HG02970 (cell line): ENCODE data around the gene CHIC1.
"Not testable (repeated sequence)": the region's sequence is repeated elsewhere in the genome, so short reads cannot be mapped to it uniquely, and the experiment has no call there.

Source experiments
- ATAC-seq: cut with Tn5 transposase; IDR thresholded peaks from one replicate; pipeline ENCODE4 v1.9.1; 2021; ENCODE audit warnings: mild to moderate bottlenecking, moderate library complexity, moderate number of reproducible peaks; ENCODE audit not compliant: unreplicated experiment, low FRiP score

Gene CHIC1

DNA sequence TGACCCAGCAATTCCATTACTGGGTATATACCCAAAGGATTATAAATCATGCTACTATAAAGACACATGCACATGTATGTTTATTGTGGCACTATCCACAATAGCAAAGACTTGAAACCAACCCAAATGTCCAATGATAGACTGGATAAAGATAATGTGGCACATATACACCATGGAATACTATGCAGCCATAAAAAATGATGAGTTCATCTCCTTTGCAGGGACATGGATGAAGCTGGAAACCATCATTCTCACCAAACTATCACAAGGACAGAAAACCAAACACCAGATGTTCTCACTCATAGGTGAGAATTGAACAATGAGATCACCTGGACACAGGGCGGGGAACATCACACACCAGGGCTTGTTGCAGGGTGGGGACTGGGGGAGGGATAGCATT, 144.0 kb downstream of the CHIC1 start:
- ATAC-seq = not testable (repeated sequence)

DNA sequence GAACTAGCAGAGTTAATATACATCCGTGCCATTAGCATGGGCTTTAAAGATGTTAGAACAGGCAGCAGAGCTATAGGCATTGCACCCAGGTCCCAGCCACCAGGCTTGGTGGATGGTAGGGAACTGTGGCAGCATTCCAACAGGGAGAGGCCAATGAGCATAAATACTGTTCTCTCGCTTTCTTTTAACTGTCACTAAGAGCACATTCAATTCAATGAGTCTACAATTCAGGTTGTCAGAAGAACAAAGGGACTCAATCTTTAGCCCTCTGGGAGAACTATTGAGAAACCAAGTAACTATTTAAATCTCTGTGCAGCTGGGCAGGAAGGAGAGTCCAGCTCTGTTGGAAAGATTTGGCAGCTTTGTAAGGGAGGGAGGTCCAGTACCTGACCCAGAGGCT, 165.6 kb downstream of the CHIC1 start:
- ATAC-seq = no peak
